Colon (tissue), 2 donors: Measurements from ENCODE around the gene IL20.

Source experiments
- FAIRE-seq: peaks from 2 replicates; lab custom pipeline; 2012; peaks lifted over from hg19 to GRCh38; lab: Jason Lieb, UNC
- donor health status: control.
- donor health status: control.

The IL20 gene

GRCh38 chr1:206880314-206880713, 14.9 kb downstream of the IL20 start:
- no peak for FAIRE-seq

GRCh38 chr1:206882555-206882954, 17.1 kb downstream of the IL20 start:
- no peak for FAIRE-seq

- no peak for FAIRE-seq
Measured at GRCh38 chr1:206883160-206883559, 17.7 kb downstream of the IL20 start.

- no peak for FAIRE-seq
Measured at GRCh38 chr1:206883876-206884275, 18.5 kb downstream of the IL20 start.

GRCh38 chr1:206885341-206886060, 20.1 kb downstream of the IL20 start:
- no peak for FAIRE-seq

- FAIRE-seq = no peak
Measured at GRCh38 chr1:206886831-206887230, 21.4 kb downstream of the IL20 start.

- FAIRE-seq = no peak
Measured at GRCh38 chr1:206887701-206888100, 22.3 kb downstream of the IL20 start.

- FAIRE-seq = no peak
Measured at GRCh38 chr1:206890125-206891060, 25.0 kb downstream of the IL20 start.

- FAIRE-seq = no peak
Measured at GRCh38 chr1:206891412-206891811, 26.0 kb downstream of the IL20 start.

GRCh38 chr1:206892351-206892984, 27.0 kb downstream of the IL20 start:
- no peak for FAIRE-seq

GRCh38 chr1:206893380-206893779, 28.0 kb downstream of the IL20 start:
- FAIRE-seq = no peak

GRCh38 chr1:206895325-206895724, 29.9 kb downstream of the IL20 start:
- no peak for FAIRE-seq

GRCh38 chr1:206895837-206896242, 30.4 kb downstream of the IL20 start:
- FAIRE-seq = no peak

- FAIRE-seq = no peak
Measured at GRCh38 chr1:206896261-206896660, 30.8 kb downstream of the IL20 start.

- no peak for FAIRE-seq
Measured at GRCh38 chr1:206897175-206897574, 31.8 kb downstream of the IL20 start, which contains the start of gene IL24. Gene IL24 (plus strand): TSS chr1:206897443. CDS start chr1:206897833, 390 bp downstream.

GRCh38 chr1:206898089-206898914, 32.9 kb downstream of the IL20 start:
- no peak for FAIRE-seq

- FAIRE-seq = no peak
Measured at GRCh38 chr1:206898915-206899431, 33.5 kb downstream of the IL20 start.

GRCh38 chr1:206899717-206900116, 34.3 kb downstream of the IL20 start:
- no peak for FAIRE-seq

GRCh38 chr1:206900149-206900548, 34.7 kb downstream of the IL20 start:
- FAIRE-seq = no peak

- no peak for FAIRE-seq
Measured at GRCh38 chr1:206901944-206902343, 36.5 kb downstream of the IL20 start.

- no peak for FAIRE-seq
Measured at GRCh38 chr1:206902702-206903101, 37.3 kb downstream of the IL20 start.

GRCh38 chr1:206903687-206904086, 38.3 kb downstream of the IL20 start:
- no peak for FAIRE-seq
